ENCODE data around the gene SCYGR4. TPM values are rescaled to one million over a fixed set of nuclear protein-coding genes. Genes with fewer than 3 reads are reported as not detected.

Gene SCYGR4
- polyA plus RNA-seq, 1 experiment = not detected

DNA sequence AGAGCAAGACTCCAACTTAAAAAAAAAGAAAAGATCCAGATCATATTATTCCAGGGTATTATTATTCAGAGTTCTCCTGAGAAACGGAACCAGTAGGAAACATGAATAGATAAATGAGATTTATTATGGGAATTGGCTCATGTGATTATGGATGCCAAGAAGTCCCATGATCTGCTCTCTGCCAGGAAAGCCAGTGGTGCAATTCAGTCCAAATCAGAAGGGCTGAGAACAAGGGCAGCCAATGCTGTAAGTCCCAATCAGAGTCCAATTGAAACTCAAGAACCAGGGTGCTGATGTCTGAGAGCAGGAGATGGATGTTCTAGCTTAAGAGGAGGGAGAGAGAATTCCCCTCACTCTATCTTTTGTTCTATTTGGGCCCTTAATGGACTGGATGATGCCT is 10.8 kb upstream of the SCYGR4 start:
- Histone ChIP-seq H3K27me3 (ENCODE audit: control insufficient read depth, insufficient read depth, low read length) (no peaks in the 10 kb centered on the region), H3K4me3 (ENCODE audit: low read depth, low read length) (no peak overlapping the region), H3K27ac (ENCODE audit: low read depth, low read length) (no peak overlapping the region), H3K9me3 (ENCODE audit: control insufficient read depth, insufficient read depth, low read length) (no peaks in the 10 kb centered on the region)
- CTCF ChIA-PET = interaction anchor here (1.0 kb wide), 1 partner anchor 52 kb away, joined by 3 read pairs; no protein-coding TSS in a partner anchor
- TF ChIP-seq, protein P1, sequence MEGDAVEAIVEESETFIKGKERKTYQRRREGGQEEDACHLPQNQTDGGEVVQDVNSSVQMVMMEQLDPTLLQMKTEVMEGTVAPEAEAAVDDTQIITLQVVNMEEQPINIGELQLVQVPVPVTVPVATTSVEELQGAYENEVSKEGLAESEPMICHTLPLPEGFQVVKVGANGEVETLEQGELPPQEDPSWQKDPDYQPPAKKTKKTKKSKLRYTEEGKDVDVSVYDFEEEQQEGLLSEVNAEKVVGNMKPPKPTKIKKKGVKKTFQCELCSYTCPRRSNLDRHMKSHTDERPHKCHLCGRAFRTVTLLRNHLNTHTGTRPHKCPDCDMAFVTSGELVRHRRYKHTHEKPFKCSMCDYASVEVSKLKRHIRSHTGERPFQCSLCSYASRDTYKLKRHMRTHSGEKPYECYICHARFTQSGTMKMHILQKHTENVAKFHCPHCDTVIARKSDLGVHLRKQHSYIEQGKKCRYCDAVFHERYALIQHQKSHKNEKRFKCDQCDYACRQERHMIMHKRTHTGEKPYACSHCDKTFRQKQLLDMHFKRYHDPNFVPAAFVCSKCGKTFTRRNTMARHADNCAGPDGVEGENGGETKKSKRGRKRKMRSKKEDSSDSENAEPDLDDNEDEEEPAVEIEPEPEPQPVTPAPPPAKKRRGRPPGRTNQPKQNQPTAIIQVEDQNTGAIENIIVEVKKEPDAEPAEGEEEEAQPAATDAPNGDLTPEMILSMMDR (IDR thresholded peaks at IDR 0.05; ENCODE audit: low read depth, low read length) = no peak
- DNase-seq (ENCODE audit: low read depth, low spot score) = no peak
- POLR2A ChIA-PET = no interaction called here

DNA sequence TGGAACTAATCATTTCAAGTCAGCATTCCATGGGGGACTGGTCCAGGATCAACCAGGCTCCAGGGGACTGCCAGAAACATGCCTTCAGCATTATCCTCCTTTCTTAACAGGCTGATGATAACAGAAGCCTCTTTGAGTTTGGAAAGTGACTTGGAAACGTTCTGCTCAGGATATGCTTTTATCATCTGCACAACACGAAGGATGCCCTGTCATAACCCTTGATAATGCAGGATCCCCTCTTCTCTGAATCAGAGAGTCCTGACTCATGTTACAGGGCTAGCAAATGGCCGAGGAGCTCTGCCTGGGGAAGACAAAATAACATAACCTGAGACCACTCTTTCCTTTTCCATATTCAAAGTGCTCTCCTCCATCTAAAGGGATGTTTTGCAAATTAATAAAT is 9.4 kb upstream of the SCYGR4 start:
- TF ChIP-seq, protein P1 (IDR thresholded peaks at IDR 0.05; ENCODE audit: low read depth, low read length) = no peak
- CTCF ChIA-PET = interaction anchor here (0.6 kb wide), 1 partner anchor 258 kb away, joined by 5 read pairs; no protein-coding TSS in a partner anchor
- Histone ChIP-seq H3K27ac (ENCODE audit: low read depth, low read length) (no peak overlapping the region), H3K4me3 (ENCODE audit: low read depth, low read length) (no peak overlapping the region), H3K9me3 (ENCODE audit: control insufficient read depth, insufficient read depth, low read length) (no peaks in the 10 kb centered on the region), H3K27me3 (ENCODE audit: control insufficient read depth, insufficient read depth, low read length) (no peaks in the 10 kb centered on the region)
- POLR2A ChIA-PET = interaction anchor here (0.6 kb wide), 1 partner anchor 76 kb away, joined by 9 read pairs; no protein-coding TSS in a partner anchor
- DNase-seq (ENCODE audit: low read depth, low spot score) = no peak

DNA sequence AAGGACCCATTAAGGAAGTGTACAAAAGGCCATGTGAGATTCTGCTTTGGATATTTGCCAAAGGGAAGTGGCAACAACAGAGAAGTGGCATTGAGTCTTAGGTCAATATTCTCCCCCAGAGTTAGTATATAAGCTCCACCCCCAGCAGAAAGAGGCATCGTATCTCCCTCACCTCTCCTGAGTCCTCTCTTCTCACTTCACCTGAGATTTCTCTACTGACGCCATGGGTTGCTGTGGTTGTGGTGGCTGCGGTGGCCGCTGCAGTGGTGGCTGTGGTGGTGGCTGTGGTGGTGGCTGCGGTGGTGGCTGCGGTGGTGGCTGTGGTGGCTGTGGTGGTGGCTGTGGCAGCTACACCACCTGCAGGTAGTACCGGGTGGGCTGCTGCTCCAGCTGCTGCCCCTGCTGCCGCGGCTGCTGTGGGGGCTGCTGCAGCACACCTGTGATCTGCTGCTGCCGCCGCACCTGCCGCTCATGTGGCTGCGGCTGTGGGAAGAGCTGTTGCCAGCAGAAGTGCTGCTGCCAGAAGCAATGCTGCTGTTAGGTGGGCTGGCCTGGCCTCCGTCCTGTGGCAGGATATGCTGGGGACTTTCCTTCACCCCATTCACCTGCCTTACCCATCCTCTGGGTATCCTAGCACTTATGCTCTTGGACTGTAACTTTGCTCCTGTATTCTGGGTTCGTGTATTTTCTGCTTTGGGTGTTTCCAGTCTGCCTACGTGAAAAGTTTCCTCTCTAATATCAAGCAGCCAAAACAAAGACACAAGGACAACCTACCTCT is 8.5 kb upstream of the SCYGR4 start:
- Histone ChIP-seq H3K9me3 (ENCODE audit: control insufficient read depth, insufficient read depth, low read length) (no peaks in the 10 kb centered on the region), H3K27ac (ENCODE audit: low read depth, low read length) (no peak overlapping the region), H3K27me3 (ENCODE audit: control insufficient read depth, insufficient read depth, low read length) (no peaks in the 10 kb centered on the region), H3K4me3 (ENCODE audit: low read depth, low read length) (no peak overlapping the region)
- ChIA-PET POLR2A (no interaction called here), CTCF (no interaction called here)
- TF ChIP-seq, protein P1 (IDR thresholded peaks at IDR 0.05; ENCODE audit: low read depth, low read length) = no peak
- no peak for DNase-seq (ENCODE audit: low read depth, low spot score)

DNA sequence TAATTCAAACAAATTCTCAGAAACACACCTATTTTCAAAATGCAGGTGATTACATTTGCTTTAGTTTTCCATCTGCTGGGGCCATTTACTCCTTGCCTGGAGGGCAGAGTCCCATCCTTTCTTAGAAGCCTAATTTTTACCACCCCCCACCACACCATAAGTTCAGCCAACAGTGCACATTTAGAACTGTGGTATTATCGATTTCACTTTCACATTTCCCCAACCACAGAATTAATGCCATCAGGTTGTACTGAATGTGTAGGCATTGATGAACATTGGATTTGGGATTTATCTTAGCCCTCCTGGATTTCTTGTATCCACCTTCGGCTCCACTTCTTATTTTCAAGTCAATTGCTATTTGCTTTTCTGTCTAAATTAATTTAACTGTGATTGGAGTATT is 7.2 kb upstream of the SCYGR4 start:
- Histone ChIP-seq H3K27ac (ENCODE audit: low read depth, low read length) (no peak overlapping the region), H3K4me3 (ENCODE audit: low read depth, low read length) (no peak overlapping the region), H3K27me3 (ENCODE audit: control insufficient read depth, insufficient read depth, low read length) (no peaks in the 10 kb centered on the region), H3K9me3 (ENCODE audit: control insufficient read depth, insufficient read depth, low read length) (no peaks in the 10 kb centered on the region; the same call in 1 of the 2 replicates)
- DNase-seq (ENCODE audit: low read depth, low spot score) = no peak
- POLR2A ChIA-PET = no interaction called here
- CTCF ChIA-PET = no interaction called here
- TF ChIP-seq, protein P1 (IDR thresholded peaks at IDR 0.05; ENCODE audit: low read depth, low read length) = no peak

DNA sequence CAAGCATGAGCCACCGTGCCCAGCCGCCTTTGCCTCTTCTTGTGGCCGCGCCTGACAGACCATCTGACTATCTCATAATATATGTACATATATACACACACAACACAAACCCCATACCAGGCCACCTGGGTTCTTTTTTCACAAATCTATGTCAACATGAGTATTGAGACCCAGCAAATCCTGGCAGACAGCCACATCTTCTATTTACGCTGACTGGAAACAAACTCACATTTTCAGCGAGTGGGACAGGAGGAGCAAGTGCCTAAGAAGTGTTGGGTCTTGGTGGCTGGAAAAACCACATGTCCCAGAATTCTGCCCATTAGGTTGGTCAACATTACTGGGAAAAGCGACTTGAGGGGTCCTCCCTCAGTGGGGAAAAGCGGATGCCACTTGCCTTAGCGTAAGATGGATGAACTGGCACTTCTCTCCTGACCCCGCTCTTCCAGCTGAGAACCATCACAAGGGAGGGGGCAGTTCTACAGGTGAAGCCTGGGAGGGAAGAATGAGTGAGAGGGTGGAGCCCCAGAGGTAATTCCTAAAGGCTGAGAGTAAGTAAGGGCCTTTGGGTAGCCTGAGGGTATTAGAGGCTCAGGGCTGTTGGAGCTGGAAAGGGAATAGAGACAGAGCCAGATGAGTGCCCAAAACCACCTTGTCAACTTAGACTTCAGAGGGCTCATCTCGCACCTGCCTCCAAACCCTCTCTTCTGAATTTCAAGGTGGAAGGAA is 4.6 kb upstream of the SCYGR4 start:
- H3K4me3 ChIP-seq (ENCODE audit: low read depth, low read length) = no peak overlapping the region
- no peaks in the 10 kb centered on the region for H3K27me3 ChIP-seq (ENCODE audit: control insufficient read depth, insufficient read depth, low read length)
- TF ChIP-seq, protein P1 (IDR thresholded peaks at IDR 0.05; ENCODE audit: low read depth, low read length) = no peak
- CTCF ChIA-PET = interaction anchor here (1.0 kb wide), 1 partner anchor 46 kb away, joined by 4 read pairs; no protein-coding TSS in a partner anchor
- H3K27ac ChIP-seq (ENCODE audit: low read depth, low read length) = no peak overlapping the region
- POLR2A ChIA-PET = no interaction called here
- H3K9me3 ChIP-seq (ENCODE audit: control insufficient read depth, insufficient read depth, low read length) = no peaks in the 10 kb centered on the region; the same call in 1 of the 2 replicates
- no peak for DNase-seq (ENCODE audit: low read depth, low spot score)
